Natural killer cell (primary cell): ENCODE data around the gene KCNA4. TPM values are rescaled to one million over a fixed set of nuclear protein-coding genes. Genes with fewer than 3 reads are reported as not detected.

Experiments used
- ATAC-seq, 3 donors: fragments of 150-1000 bp in 2 of 3; fragments of 200-7000 bp in 1 of 3; cut with Tn5 transposase; 1 replicate in 1 of 3; 2 replicates in 2 of 3; pipeline ENCODE4 v1.10.0; 2021; ENCODE audit warnings: mild to moderate bottlenecking in 2 of 3, moderate library complexity in 2 of 3
- DNase-seq, 2 donors: peaks; one replicate each; pipeline versions ENCODE4 v3.0.0 to v3.0.0-alpha.2; 2013 to 2021; ENCODE audit warnings: mixed read lengths in 1 of 2
- H3K27ac ChIP-seq: one replicate; pipeline ENCODE4 v1.5.1; 2013; ENCODE audit warnings: mild to moderate bottlenecking, low read length
- H3K27me3 ChIP-seq: one replicate; pipeline ENCODE4 v1.6.1; 2013; ENCODE audit warnings: low read length; ENCODE audit not compliant: control insufficient read depth, insufficient read depth
- H3K36me3 ChIP-seq: one replicate; pipeline ENCODE4 v1.6.1; 2013; ENCODE audit warnings: low read length; ENCODE audit not compliant: control insufficient read depth, insufficient read depth
- H3K4me1 ChIP-seq: one replicate; pipeline ENCODE4 v1.6.1; 2013; ENCODE audit warnings: low read length; ENCODE audit not compliant: control insufficient read depth, insufficient read depth
- H3K4me3 ChIP-seq: one replicate; pipeline ENCODE4 v1.5.1; 2013; ENCODE audit warnings: low read length
- H3K9me3 ChIP-seq: one replicate; pipeline ENCODE4 v1.6.1; 2013; ENCODE audit warnings: low read length; ENCODE audit not compliant: control insufficient read depth, insufficient read depth
- H3K27ac Mint-ChIP-seq, 2 donors: one replicate each; pipeline ENCODE4 v1.8.0; 2022; ENCODE audit warnings: mild to moderate bottlenecking in 2 of 2, mixed read lengths in 2 of 2, moderate library complexity in 1 of 2
- H3K27me3 Mint-ChIP-seq, 2 donors: one replicate each; pipeline ENCODE4 v1.8.0; 2022; ENCODE audit warnings: low read depth in 2 of 2, mixed read lengths in 2 of 2
- H3K36me3 Mint-ChIP-seq: one replicate; pipeline ENCODE4 v1.8.0; 2022; ENCODE audit warnings: mixed read lengths
- H3K4me1 Mint-ChIP-seq, 2 donors: one replicate each; pipeline ENCODE4 v1.8.0; 2022; ENCODE audit warnings: mixed read lengths in 2 of 2
- H3K4me3 Mint-ChIP-seq: one replicate; pipeline ENCODE4 v1.8.0; 2022; ENCODE audit warnings: mild to moderate bottlenecking, moderate library complexity, mixed read lengths
- H3K9me3 Mint-ChIP-seq, 2 donors: one replicate each; pipeline ENCODE4 v1.8.0; 2022; ENCODE audit warnings: mixed read lengths in 2 of 2
- CTCF ChIP-seq: fragments of 200-600 bp; IDR thresholded peaks from one replicate; pipeline ENCODE4 v1.8.0; 2022; ENCODE audit warnings: antibody characterized with exemption
- WGBS: methylation state at CpG from one replicate; pipeline ENCODE4 v1.1.7; 2013; ENCODE audit warnings: missing lambda C conversion rate; ENCODE audit not compliant: insufficient coverage; 5-methylcytosine and 5-hydroxymethylcytosine counted together
- intact Hi-C: fragments of 100-400 bp; cut with micrococcal nuclease; formaldehyde crosslinking; loops from one replicate; pipeline ENCODE4 v1.14.2; 2022
- total RNA-seq, 4 donors: library from RNA; stranded (reverse); fragments of 120-200 nt in 1 of 4; gene quantifications; one replicate each; pipeline versions ENCODE4 v1.2.3 to v1.2.4, GENCODE V29; 2013 to 2022

Gene KCNA4
- total RNA-seq, 3 donors from 2014 or later (not counting 1 experiment from before 2014, with no cell fraction given) = not detected

GRCh38 chr11:30023074-30023473, 6.2 kb upstream of the KCNA4 start:
- Mint-ChIP-seq H3K36me3 (no peaks in the 10 kb centered on the region), H3K4me1 (no peaks in the 10 kb centered on the region), H3K4me3 (no peak overlapping the region), H3K27ac (no peak overlapping the region), H3K9me3 (peaks cover 6% of the 10 kb centered on the region in 2 donors), H3K27me3 (peaks cover 10 to 13% of the 10 kb centered on the region in 2 donors)
- 73% methylated on average over 1 of the region's 2 CpGs for WGBS
- H3K27ac ChIP-seq = no peak overlapping the region
- intact Hi-C loops = no loop called here
- H3K4me1 ChIP-seq = no peaks in the 10 kb centered on the region
- no peak overlapping the region for H3K4me3 ChIP-seq
- no peaks in the 10 kb centered on the region for H3K27me3 ChIP-seq
- H3K9me3 ChIP-seq = no peaks in the 10 kb centered on the region
- H3K36me3 ChIP-seq = no peaks in the 10 kb centered on the region
- ATAC-seq = no peak
- no peak for DNase-seq
- TF ChIP-seq CTCF = no peak

DNA sequence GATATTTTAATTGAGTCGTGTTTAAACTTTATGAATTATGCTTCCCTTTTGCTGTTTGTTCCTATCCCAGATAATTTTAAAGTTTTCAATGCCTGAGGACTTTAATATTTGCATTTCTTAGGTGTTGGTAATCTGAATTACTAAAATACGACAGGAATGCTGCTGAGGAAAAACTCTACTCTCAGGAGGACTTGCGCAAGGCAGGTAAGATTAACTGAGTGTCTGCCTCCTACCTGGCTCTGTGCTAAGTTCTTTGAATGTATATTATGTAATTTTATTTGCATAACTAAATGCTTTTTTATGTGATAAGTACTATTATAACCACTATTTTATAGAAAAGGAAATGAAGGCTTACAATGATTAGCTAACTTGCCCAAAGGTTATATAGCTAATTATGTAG, 2.7 kb upstream of the KCNA4 start:
- Mint-ChIP-seq H3K27ac (no peak overlapping the region), H3K9me3 (peaks cover 3 to 4% of the 10 kb centered on the region in 2 donors), H3K4me3 (no peak overlapping the region), H3K27me3 (peaks cover 19 to 21% of the 10 kb centered on the region in 2 donors), H3K36me3 (no peaks in the 10 kb centered on the region), H3K4me1 (no peaks in the 10 kb centered on the region)
- Histone ChIP-seq H3K4me3 (no peak overlapping the region), H3K36me3 (no peaks in the 10 kb centered on the region), H3K4me1 (peaks cover 6% of the 10 kb centered on the region), H3K27ac (no peak overlapping the region), H3K9me3 (peaks cover 9% of the 10 kb centered on the region), H3K27me3 (peaks cover 11% of the 10 kb centered on the region)
- ATAC-seq (no peak), DNase-seq (no peak)
- intact Hi-C loops = no loop called here
- 75% methylated on average over 1 of the region's 3 CpGs for WGBS
- TF ChIP-seq CTCF = no peak

- peaks cover 11% of the 10 kb centered on the region for H3K27me3 ChIP-seq
- H3K9me3 ChIP-seq = peaks cover 9% of the 10 kb centered on the region
- no peak for TF ChIP-seq CTCF
- no peak for ATAC-seq
- no peak overlapping the region for H3K27ac Mint-ChIP-seq
- peaks cover 3 to 4% of the 10 kb centered on the region in 2 donors for H3K9me3 Mint-ChIP-seq
- H3K36me3 ChIP-seq = no peaks in the 10 kb centered on the region
- H3K4me1 ChIP-seq = peaks cover 6% of the 10 kb centered on the region
- H3K4me3 ChIP-seq = no peak overlapping the region
- WGBS = 10% methylated on average over 17 of the region's 21 CpGs
- no peak overlapping the region for H3K27ac ChIP-seq
- no peak for DNase-seq
- H3K4me3 Mint-ChIP-seq = no peak overlapping the region
- intact Hi-C loops = no loop called here
- H3K27me3 Mint-ChIP-seq = peaks cover 19 to 21% of the 10 kb centered on the region in 2 donors
- no peaks in the 10 kb centered on the region for H3K36me3 Mint-ChIP-seq
- no peaks in the 10 kb centered on the region for H3K4me1 Mint-ChIP-seq
These were observed 1.7 kb upstream of the KCNA4 start for GRCh38 chr11:30018495-30018894.

GRCh38 chr11:30017445-30017895, 640 bp upstream of the KCNA4 start:
- Histone ChIP-seq H3K36me3 (no peaks in the 10 kb centered on the region), H3K4me1 (peaks cover 6% of the 10 kb centered on the region), H3K4me3 (no peak overlapping the region), H3K9me3 (peaks cover 9% of the 10 kb centered on the region), H3K27me3 (peaks cover 11% of the 10 kb centered on the region), H3K27ac (no peak overlapping the region)
- WGBS = 11% methylated on average over 19 of the region's 19 CpGs
- intact Hi-C loops = no loop called here
- no peak for TF ChIP-seq CTCF
- DNase-seq = no peak
- Mint-ChIP-seq H3K4me3 (no peak overlapping the region), H3K36me3 (no peaks in the 10 kb centered on the region), H3K27ac (no peak overlapping the region), H3K9me3 (peaks cover 3 to 4% of the 10 kb centered on the region in 2 donors), H3K4me1 (no peaks in the 10 kb centered on the region), H3K27me3 (peaks cover 19 to 21% of the 10 kb centered on the region in 2 donors)
- no peak for ATAC-seq
